Measurements from ENCODE around the gene PITPNB. TPM values are rescaled to one million over a fixed set of nuclear protein-coding genes. Genes with fewer than 3 reads are reported as not detected.

Gene PITPNB
- total RNA-seq, 4 donors from 2014 or later = 28.0 to 48.2 (median 40.3) TPM

GRCh38 chr22:27820896-27821866, 97.9 kb downstream of the PITPNB start:
- no peak overlapping the region for H3K4me3 ChIP-seq
- no peak overlapping the region for H3K27ac ChIP-seq

GRCh38 chr22:27816552-27816951, 102.5 kb downstream of the PITPNB start:
- in situ Hi-C loops (cut with MboI; ENCODE audit: low pct_ligation_motif_present in 1 of 4, low pct_unique_long_range_greater_than_20kb in 1 of 4, low sequenced_read_pairs in 3 of 4) (loop anchor here in 3 of 4 donors (25.0 kb wide), 2 partner anchors 404 to 1054 kb away; no protein-coding TSS in a partner anchor), intact Hi-C loops (cut with DNase I; ENCODE audit: low total_unique reads) (no loop called here)
- Histone ChIP-seq H3K4me3 (no peak overlapping the region), H3K9me3 (no peaks in the 10 kb centered on the region), H3K27me3 (no peaks in the 10 kb centered on the region), H3K4me1 (no peaks in the 10 kb centered on the region), H3K27ac (no peak overlapping the region), H3K36me3 (no peaks in the 10 kb centered on the region)
- WGBS, 2 donors (ENCODE audit: low coverage in 1 of 2) = 89 to 100% methylated on average over 2 to 3 of the region's 3 CpGs
- no peak for DNase-seq
- TF ChIP-seq POLR2AphosphoS5 (IDR thresholded peaks at IDR 0.05) = no peak
- TF ChIP-seq EP300 (IDR thresholded peaks at IDR 0.05; ENCODE audit: low read depth) = no peak
- no peak for TF ChIP-seq POLR2A (IDR thresholded peaks at IDR 0.05)
- no peak for TF ChIP-seq CTCF (IDR thresholded peaks at IDR 0.05)

More at GRCh38 chr22:27820896-27821866, 97.9 kb downstream of the PITPNB start:
- in situ Hi-C loops (cut with MboI; ENCODE audit: low pct_ligation_motif_present in 1 of 4, low pct_unique_long_range_greater_than_20kb in 1 of 4, low sequenced_read_pairs in 3 of 4) (loop anchor here in 3 of 4 donors (25.0 kb wide), 2 partner anchors 409 to 1059 kb away; no protein-coding TSS in a partner anchor), intact Hi-C loops (cut with DNase I; ENCODE audit: low total_unique reads) (no loop called here)
- TF ChIP-seq POLR2A (IDR thresholded peaks at IDR 0.05) = no peak
- no peak for TF ChIP-seq EP300 (IDR thresholded peaks at IDR 0.05; ENCODE audit: low read depth)
- TF ChIP-seq CTCF (IDR thresholded peaks at IDR 0.05) = no peak
- TF ChIP-seq POLR2AphosphoS5 (IDR thresholded peaks at IDR 0.05) = no peak
- 61 to 70% methylated on average over 7 to 22 of the region's 22 CpGs for WGBS, 2 donors (ENCODE audit: low coverage in 1 of 2)
- Histone ChIP-seq H3K4me1 (no peaks in the 10 kb centered on the region), H3K36me3 (no peaks in the 10 kb centered on the region), H3K27me3 (no peaks in the 10 kb centered on the region), H3K9me3 (no peaks in the 10 kb centered on the region)
- no peak for DNase-seq

GRCh38 chr22:27815826-27816530, 103.1 kb downstream of the PITPNB start:
- Histone ChIP-seq H3K27me3 (no peaks in the 10 kb centered on the region), H3K4me1 (peaks cover 0 to 1% (median under 1%) of the 10 kb centered on the region in 4 donors), H3K27ac (no peak overlapping the region), H3K36me3 (no peaks in the 10 kb centered on the region), H3K9me3 (no peaks in the 10 kb centered on the region), H3K4me3 (no peak overlapping the region)
- no peak for DNase-seq
- in situ Hi-C loops (cut with MboI; ENCODE audit: low pct_ligation_motif_present in 1 of 4, low pct_unique_long_range_greater_than_20kb in 1 of 4, low sequenced_read_pairs in 3 of 4) = loop anchor here in 3 of 4 donors (25.0 kb wide), 2 partner anchors 404 to 1054 kb away; no protein-coding TSS in a partner anchor
- TF ChIP-seq CTCF (IDR thresholded peaks at IDR 0.05) (no peak), EP300 (IDR thresholded peaks at IDR 0.05; ENCODE audit: low read depth) (no peak), POLR2A (IDR thresholded peaks at IDR 0.05) (no peak), POLR2AphosphoS5 (IDR thresholded peaks at IDR 0.05) (no peak)
- WGBS, 2 donors (ENCODE audit: low coverage in 1 of 2) = 73% methylated on average over 4 of the region's 4 CpGs; no CpG with 5 or more reads in 1 of the 2 donors
- intact Hi-C loops (cut with DNase I; ENCODE audit: low total_unique reads) = no loop called here

- H3K4me1 ChIP-seq = peaks cover 0 to 10% (median 6%) of the 10 kb centered on the region in 4 donors
- no peak overlapping the region for H3K4me3 ChIP-seq
- 86% methylated on average over 6 of the region's 6 CpGs; no CpG with 5 or more reads in 1 of the 2 donors for WGBS, 2 donors (ENCODE audit: low coverage in 1 of 2)
- TF ChIP-seq EP300 (IDR thresholded peaks at IDR 0.05; ENCODE audit: low read depth) = no peak
- no peak for TF ChIP-seq CTCF (IDR thresholded peaks at IDR 0.05)
- no peak for TF ChIP-seq POLR2AphosphoS5 (IDR thresholded peaks at IDR 0.05)
- no peak for TF ChIP-seq POLR2A (IDR thresholded peaks at IDR 0.05)
- in situ Hi-C loops (cut with MboI; ENCODE audit: low pct_ligation_motif_present in 1 of 4, low pct_unique_long_range_greater_than_20kb in 1 of 4, low sequenced_read_pairs in 3 of 4) (loop anchor here in 3 of 4 donors (25.0 kb wide), 2 partner anchors 403 to 1053 kb away; no protein-coding TSS in a partner anchor), intact Hi-C loops (cut with DNase I; ENCODE audit: low total_unique reads) (no loop called here)
- no peaks in the 10 kb centered on the region for H3K36me3 ChIP-seq
- DNase-seq = no peak
- H3K9me3 ChIP-seq = no peaks in the 10 kb centered on the region
- H3K27ac ChIP-seq = no peak overlapping the region
- H3K27me3 ChIP-seq = no peaks in the 10 kb centered on the region
Measured at GRCh38 chr22:27814993-27815392, 104.1 kb downstream of the PITPNB start.
